ENCODE measurements around the gene FGD3.

Gene FGD3

DNA sequence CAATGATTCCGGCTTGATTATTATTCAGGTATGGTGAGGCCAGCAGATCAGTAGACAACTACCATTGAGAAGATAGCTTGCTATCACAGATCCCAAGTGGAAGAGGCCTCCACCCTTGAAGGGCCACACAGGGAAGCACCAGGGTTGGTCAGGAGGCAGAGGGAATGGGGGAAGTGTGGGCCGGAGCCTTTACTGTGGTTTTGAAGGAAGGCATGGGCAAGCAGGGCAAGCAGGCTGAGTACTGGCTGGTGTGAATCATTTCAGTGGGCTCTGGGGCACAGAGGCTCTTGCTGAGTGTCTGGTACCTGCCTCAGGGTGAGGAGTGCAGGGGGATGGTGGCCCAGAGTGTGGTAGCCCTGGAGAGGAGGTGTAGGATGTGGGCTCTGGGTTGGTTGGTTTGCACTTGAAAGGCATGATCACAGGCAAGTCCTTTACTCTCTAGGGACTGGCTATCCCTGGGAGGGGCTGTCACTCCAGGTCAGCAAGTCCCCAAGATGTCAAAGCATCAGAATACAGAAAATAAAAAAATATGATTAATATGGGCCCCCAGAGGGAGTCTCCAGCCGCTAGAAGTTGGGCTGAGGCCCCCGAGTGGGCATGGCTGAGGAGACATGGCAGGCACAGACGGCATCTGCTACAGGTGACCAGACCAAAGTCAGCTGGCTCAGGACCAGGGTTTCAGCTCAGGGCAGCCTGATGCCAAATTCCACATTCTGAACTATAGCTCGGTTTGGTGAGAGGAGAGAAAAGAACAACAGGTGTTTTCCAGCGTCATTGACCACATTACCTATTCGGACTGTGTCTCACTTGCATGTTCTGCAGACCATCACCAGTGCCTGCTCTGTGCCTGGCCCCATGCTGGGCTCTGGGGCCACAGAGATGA lies 101.5 kb downstream of the FGD3 start:
- no peak overlapping the region for H3K4me2 ChIP-seq (ENCODE audit: insufficient read depth, low read length)
- no peak overlapping the region for H3K4me3 ChIP-seq (ENCODE audit: low read depth in 1 of 2, low read length in 2 of 2)
- H3K36me3 ChIP-seq (ENCODE audit: insufficient read depth, low read length), result no peaks in the 10 kb centered on the region
- H2AFZ ChIP-seq (ENCODE audit: low read depth, low read length), result no peak overlapping the region
- H3K79me2 ChIP-seq (ENCODE audit: insufficient read depth, low read length), result no peaks in the 10 kb centered on the region
- no peaks in the 10 kb centered on the region for H4K20me1 ChIP-seq (ENCODE audit: insufficient read depth, low read length)
- ATAC-seq (ENCODE audit: insufficient read depth, low read depth) (no peak), DNase-seq (no peak)
- TF ChIP-seq, protein P1, sequence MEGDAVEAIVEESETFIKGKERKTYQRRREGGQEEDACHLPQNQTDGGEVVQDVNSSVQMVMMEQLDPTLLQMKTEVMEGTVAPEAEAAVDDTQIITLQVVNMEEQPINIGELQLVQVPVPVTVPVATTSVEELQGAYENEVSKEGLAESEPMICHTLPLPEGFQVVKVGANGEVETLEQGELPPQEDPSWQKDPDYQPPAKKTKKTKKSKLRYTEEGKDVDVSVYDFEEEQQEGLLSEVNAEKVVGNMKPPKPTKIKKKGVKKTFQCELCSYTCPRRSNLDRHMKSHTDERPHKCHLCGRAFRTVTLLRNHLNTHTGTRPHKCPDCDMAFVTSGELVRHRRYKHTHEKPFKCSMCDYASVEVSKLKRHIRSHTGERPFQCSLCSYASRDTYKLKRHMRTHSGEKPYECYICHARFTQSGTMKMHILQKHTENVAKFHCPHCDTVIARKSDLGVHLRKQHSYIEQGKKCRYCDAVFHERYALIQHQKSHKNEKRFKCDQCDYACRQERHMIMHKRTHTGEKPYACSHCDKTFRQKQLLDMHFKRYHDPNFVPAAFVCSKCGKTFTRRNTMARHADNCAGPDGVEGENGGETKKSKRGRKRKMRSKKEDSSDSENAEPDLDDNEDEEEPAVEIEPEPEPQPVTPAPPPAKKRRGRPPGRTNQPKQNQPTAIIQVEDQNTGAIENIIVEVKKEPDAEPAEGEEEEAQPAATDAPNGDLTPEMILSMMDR (IDR thresholded peaks at IDR 0.05; ENCODE audit: borderline replicate concordance, extremely low read depth, low read length, poor library complexity, severe bottlenecking), result no peak
- TF ChIP-seq EZH2 (IDR thresholded peaks at IDR 0.05; ENCODE audit: borderline replicate concordance, low read depth, low read length, severe bottlenecking), result no peak
- no peaks in the 10 kb centered on the region for H3K9me3 ChIP-seq (ENCODE audit: insufficient read depth, low read length, severe bottlenecking)
- no peaks in the 10 kb centered on the region for H3K27me3 ChIP-seq (ENCODE audit: insufficient read depth, low read length, poor library complexity)
- no peak overlapping the region for H3K27ac ChIP-seq (ENCODE audit: low read length)
- H3K9ac ChIP-seq (ENCODE audit: low read depth, low read length), result no peak overlapping the region
- peaks cover 6% of the 10 kb centered on the region for H3K4me1 ChIP-seq (ENCODE audit: insufficient read depth, low read length)

DNA sequence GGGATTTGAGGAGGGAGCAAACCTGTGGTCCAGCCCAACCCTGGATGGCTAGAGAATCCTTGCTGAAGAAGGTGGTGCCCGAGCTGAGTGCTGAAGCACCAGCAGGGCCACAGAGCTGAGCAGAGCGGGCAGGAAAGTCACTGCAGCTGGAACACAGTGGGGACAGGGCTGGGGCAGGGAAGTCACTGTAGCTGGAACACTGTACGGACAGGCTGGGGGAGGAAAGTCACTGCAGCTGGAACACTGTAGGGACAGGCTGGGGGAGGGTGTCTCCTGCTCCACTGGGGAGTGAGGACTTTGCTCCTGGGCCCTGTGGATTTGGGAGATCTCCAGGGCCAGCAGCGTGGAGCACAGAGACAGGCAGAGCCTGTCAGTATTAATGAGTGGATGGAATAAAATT lies 102.2 kb downstream of the FGD3 start:
- Histone ChIP-seq H3K27ac (ENCODE audit: low read length) (no peak overlapping the region), H3K9ac (ENCODE audit: low read depth, low read length) (no peak overlapping the region), H3K9me3 (ENCODE audit: insufficient read depth, low read length, severe bottlenecking) (no peaks in the 10 kb centered on the region), H3K36me3 (ENCODE audit: insufficient read depth, low read length) (no peaks in the 10 kb centered on the region), H3K27me3 (ENCODE audit: insufficient read depth, low read length, poor library complexity) (no peaks in the 10 kb centered on the region), H3K4me2 (ENCODE audit: insufficient read depth, low read length) (no peak overlapping the region), H3K4me3 (ENCODE audit: low read depth in 1 of 2, low read length in 2 of 2) (no peak overlapping the region), H4K20me1 (ENCODE audit: insufficient read depth, low read length) (no peaks in the 10 kb centered on the region), H2AFZ (ENCODE audit: low read depth, low read length) (no peak overlapping the region), H3K79me2 (ENCODE audit: insufficient read depth, low read length) (no peaks in the 10 kb centered on the region), H3K4me1 (ENCODE audit: insufficient read depth, low read length) (peaks cover 6% of the 10 kb centered on the region)
- TF ChIP-seq EZH2 (IDR thresholded peaks at IDR 0.05; ENCODE audit: borderline replicate concordance, low read depth, low read length, severe bottlenecking), result no peak
- TF ChIP-seq, protein P1 (IDR thresholded peaks at IDR 0.05; ENCODE audit: borderline replicate concordance, extremely low read depth, low read length, poor library complexity, severe bottlenecking), result no peak
- DNase-seq (no peak), ATAC-seq (ENCODE audit: insufficient read depth, low read depth) (no peak)

DNA sequence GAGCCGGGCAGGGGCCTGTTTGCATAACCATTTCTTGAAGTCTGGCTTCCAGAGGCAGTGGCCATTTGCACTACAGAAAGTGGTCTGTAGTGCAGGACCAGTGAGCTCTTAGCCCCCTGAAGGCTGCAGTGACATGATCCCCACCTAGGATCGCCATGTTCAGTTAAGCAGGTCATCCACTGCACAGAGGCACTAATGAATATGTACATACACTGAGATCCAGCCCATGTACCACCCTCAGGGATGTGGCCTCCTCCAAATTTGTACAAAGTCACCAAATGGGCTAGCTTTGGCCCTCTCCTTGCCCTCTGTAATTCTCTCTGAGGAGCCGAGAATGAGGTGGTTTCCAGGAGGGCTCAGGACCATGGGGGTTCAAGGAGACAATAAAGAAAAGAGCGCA lies 102.9 kb downstream of the FGD3 start:
- Histone ChIP-seq H3K27ac (ENCODE audit: low read length) (no peak overlapping the region), H4K20me1 (ENCODE audit: insufficient read depth, low read length) (no peaks in the 10 kb centered on the region), H3K79me2 (ENCODE audit: insufficient read depth, low read length) (no peaks in the 10 kb centered on the region), H3K4me3 (ENCODE audit: low read depth in 1 of 2, low read length in 2 of 2) (no peak overlapping the region), H3K9me3 (ENCODE audit: insufficient read depth, low read length, severe bottlenecking) (no peaks in the 10 kb centered on the region), H3K9ac (ENCODE audit: low read depth, low read length) (no peak overlapping the region), H3K4me1 (ENCODE audit: insufficient read depth, low read length) (peaks cover 6% of the 10 kb centered on the region), H2AFZ (ENCODE audit: low read depth, low read length) (no peak overlapping the region), H3K36me3 (ENCODE audit: insufficient read depth, low read length) (no peaks in the 10 kb centered on the region), H3K4me2 (ENCODE audit: insufficient read depth, low read length) (no peak overlapping the region), H3K27me3 (ENCODE audit: insufficient read depth, low read length, poor library complexity) (no peaks in the 10 kb centered on the region)
- no peak for ATAC-seq (ENCODE audit: insufficient read depth, low read depth)
- DNase-seq, result no peak
- TF ChIP-seq EZH2 (IDR thresholded peaks at IDR 0.05; ENCODE audit: borderline replicate concordance, low read depth, low read length, severe bottlenecking), result no peak
- TF ChIP-seq, protein P1 (IDR thresholded peaks at IDR 0.05; ENCODE audit: borderline replicate concordance, extremely low read depth, low read length, poor library complexity, severe bottlenecking), result no peak
